IPS-20b (cell line): ENCODE data around the gene ADM5.
A peak's percentile ranks its signal among the peaks of the same experiment; 100 is the strongest.

Experiments
- H3K27ac ChIP-seq: one replicate; pipeline ENCODE4 v1.5.1; 2013; ENCODE audit warnings: low read length
- H3K27me3 ChIP-seq: 2 replicates; pipeline ENCODE4 v1.6.1; 2013; ENCODE audit warnings: mild to moderate bottlenecking, low read length, inconsistent platforms; ENCODE audit not compliant: insufficient read depth
- H3K36me3 ChIP-seq: 2 replicates; pipeline ENCODE4 v1.6.1; 2013; ENCODE audit warnings: low read depth, mild to moderate bottlenecking, inconsistent platforms, low read length, moderate library complexity; ENCODE audit not compliant: insufficient read depth
- H3K4me1 ChIP-seq: 2 replicates; pipeline ENCODE4 v1.6.1; 2013; ENCODE audit warnings: mild to moderate bottlenecking, control low read depth, inconsistent platforms, low read length, moderate library complexity; ENCODE audit not compliant: insufficient read depth
- H3K4me3 ChIP-seq: 2 replicates; pipeline ENCODE4 v1.5.1; 2013; ENCODE audit warnings: mild to moderate bottlenecking, low read length, inconsistent platforms
- H3K9ac ChIP-seq: 2 replicates; pipeline ENCODE4 v1.6.1; 2013; ENCODE audit warnings: low read depth, mild to moderate bottlenecking, inconsistent platforms, low read length, moderate library complexity
- H3K9me3 ChIP-seq: 2 replicates; pipeline ENCODE4 v1.6.1; 2013; ENCODE audit warnings: mild to moderate bottlenecking, low read depth, low read length, inconsistent platforms; ENCODE audit not compliant: insufficient read depth

Gene ADM5

DNA sequence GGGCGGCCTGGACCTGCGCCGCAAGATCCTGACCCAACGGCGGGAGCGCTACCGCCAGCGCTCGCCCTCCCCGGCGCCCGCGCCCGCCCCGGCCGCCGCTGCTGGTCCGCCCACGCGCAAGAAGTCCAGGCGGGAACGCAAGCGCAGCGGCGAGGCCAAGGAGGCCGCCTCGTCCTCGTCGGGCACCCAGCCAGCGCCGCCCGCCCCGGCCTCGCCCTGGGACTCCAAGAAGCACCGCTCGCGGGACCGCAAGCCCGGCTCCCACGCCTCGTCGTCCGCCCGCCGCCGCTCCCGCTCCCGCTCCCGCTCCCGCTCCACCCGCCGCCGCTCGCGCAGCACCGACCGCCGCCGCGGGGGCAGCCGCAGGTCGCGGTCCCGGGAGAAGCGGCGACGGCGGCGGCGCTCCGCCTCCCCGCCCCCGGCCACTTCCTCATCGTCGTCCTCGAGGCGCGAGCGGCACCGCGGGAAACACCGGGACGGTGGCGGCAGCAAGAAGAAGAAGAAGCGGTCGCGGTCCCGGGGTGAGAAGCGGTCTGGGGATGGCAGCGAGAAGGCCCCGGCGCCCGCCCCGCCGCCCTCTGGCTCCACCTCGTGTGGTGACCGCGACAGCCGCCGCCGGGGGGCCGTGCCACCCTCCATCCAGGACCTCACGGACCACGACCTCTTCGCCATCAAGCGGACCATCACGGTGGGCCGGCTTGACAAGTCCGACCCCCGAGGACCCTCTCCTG is 37.4 kb upstream of the ADM5 start:
- H3K4me1 ChIP-seq, result no peaks in the 10 kb centered on the region
- no peaks in the 10 kb centered on the region for H3K27me3 ChIP-seq
- H3K9ac ChIP-seq, result no peak overlapping the region
- peaks cover 77% of the 10 kb centered on the region for H3K36me3 ChIP-seq
- H3K27ac ChIP-seq, result no peak overlapping the region
- H3K9me3 ChIP-seq, result no peaks in the 10 kb centered on the region
- no peak overlapping the region for H3K4me3 ChIP-seq

DNA sequence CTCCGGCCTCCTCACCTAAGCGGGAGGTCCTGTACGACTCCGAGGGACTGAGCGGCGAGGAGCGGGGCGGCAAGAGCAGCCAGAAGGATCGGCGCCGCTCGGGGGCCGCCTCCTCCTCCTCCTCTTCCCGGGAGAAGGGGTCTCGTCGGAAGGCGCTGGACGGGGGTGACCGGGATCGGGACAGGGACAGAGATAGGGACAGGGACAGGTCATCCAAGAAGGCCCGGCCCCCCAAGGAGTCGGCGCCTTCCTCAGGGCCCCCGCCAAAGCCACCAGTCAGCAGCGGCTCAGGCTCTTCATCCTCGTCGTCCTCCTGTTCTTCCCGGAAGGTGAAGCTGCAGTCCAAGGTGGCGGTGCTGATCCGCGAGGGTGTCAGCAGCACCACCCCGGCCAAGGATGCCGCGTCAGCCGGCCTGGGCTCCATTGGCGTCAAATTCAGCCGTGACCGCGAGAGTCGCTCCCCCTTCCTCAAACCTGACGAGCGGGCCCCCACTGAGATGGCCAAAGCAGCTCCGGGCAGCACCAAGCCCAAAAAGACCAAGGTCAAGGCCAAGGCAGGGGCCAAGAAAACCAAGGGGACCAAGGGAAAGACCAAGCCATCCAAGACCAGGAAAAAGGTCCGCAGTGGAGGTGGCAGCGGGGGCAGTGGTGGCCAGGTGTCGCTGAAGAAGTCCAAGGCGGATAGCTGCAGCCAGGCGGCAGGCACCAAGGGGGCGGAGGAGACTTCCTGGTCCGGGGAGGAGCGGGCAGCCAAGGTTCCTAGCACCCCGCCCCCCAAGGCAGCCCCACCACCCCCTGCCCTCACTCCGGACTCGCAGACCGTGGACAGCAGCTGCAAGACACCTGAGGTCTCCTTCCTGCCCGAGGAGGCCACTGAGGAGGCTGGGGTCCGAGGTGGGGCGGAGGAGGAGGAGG is 36.6 kb upstream of the ADM5 start:
- Histone ChIP-seq H3K27me3 (no peaks in the 10 kb centered on the region), H3K4me1 (no peaks in the 10 kb centered on the region), H3K9me3 (no peaks in the 10 kb centered on the region), H3K9ac (no peak overlapping the region), H3K4me3 (no peak overlapping the region), H3K27ac (no peak overlapping the region), H3K36me3 (peaks cover 77% of the 10 kb centered on the region)

DNA sequence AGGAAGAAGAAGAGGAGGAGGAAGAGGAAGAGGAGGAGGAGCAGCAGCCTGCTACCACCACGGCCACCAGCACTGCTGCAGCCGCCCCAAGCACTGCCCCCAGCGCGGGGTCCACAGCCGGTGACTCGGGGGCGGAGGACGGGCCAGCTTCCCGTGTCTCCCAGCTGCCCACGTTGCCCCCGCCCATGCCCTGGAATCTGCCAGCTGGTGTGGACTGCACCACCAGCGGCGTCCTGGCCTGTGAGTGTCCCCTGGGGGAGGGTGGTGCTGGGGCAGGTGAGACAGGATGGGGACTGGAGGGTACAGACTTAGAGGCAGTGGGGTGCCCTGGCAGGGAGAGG is 36.0 kb upstream of the ADM5 start:
- Histone ChIP-seq H3K9ac (no peak overlapping the region), H3K27ac (no peak overlapping the region), H3K4me3 (no peak overlapping the region), H3K4me1 (no peaks in the 10 kb centered on the region), H3K36me3 (peaks cover 78% of the 10 kb centered on the region), H3K27me3 (no peaks in the 10 kb centered on the region), H3K9me3 (no peaks in the 10 kb centered on the region)

DNA sequence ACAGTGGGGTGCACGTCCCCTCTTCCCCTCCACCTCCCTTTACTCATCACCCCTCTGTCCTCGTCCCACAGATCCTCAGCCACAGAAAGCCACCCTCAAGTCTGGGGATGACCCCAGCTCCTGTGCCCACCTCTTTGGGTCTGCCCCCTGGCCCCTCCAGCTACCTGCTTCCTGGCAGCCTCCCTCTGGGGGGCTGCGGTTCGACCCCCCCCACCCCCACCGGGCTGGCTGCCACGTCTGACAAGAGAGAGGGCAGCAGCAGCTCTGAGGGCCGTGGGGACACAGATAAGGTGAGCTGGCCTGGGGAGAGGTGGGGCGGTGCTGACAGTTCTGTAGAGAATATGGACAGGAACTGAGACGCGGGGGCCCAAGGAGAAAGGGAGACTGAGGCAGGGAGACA is 34.8 kb upstream of the ADM5 start:
- Histone ChIP-seq H3K9ac (no peak overlapping the region), H3K27me3 (no peaks in the 10 kb centered on the region), H3K4me3 (no peak overlapping the region), H3K4me1 (no peaks in the 10 kb centered on the region), H3K9me3 (no peaks in the 10 kb centered on the region), H3K36me3 (peaks cover 82% of the 10 kb centered on the region), H3K27ac (no peak overlapping the region)

DNA sequence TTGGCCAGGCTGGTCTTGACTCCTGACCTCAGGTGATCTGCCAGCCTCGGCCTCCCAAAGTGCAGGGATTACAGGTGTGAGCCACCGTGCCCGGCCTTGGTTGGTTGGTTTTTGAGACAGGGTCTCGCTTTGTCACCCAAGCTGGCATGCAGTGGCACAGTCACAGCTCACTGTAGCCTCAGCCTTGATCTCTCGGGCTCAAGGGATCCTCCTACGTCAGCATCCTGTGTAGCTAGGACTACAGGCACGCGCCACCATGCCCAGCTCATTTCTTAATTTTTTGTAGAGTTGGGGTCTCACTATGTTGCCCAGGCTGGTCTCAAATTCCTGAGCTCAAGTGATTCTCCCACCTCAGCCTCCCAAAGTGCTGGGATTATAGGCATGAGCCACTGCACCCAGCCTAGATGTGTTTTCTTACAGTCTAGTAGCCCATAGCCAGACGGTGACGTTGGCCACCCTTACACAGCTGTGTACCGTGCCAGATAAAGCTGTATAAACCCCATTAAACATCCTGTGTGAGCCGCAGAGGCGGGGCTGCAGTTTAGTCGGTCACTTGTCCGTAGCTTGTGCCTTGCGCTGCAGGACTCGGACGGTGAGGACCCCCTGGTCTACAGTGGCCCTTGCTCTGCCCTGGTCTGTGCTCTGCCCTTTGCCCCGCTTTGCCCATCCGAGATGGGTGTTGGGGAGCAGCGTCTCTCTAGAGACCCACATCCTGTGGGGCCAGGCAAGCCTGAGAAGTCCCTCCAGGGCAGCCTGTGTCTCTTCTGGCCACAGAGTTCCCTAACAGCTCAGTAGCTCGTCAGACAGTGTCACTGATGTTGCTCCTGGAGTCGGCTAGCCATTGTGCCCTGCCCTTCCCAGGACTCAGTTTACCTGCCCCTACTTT is 33.6 kb upstream of the ADM5 start:
- Histone ChIP-seq H3K27ac (no peak overlapping the region), H3K9me3 (peaks cover 10% of the 10 kb centered on the region), H3K9ac (no peak overlapping the region), H3K4me3 (no peak overlapping the region), H3K27me3 (no peaks in the 10 kb centered on the region), H3K4me1 (no peaks in the 10 kb centered on the region), H3K36me3 (peaks cover 83% of the 10 kb centered on the region)

DNA sequence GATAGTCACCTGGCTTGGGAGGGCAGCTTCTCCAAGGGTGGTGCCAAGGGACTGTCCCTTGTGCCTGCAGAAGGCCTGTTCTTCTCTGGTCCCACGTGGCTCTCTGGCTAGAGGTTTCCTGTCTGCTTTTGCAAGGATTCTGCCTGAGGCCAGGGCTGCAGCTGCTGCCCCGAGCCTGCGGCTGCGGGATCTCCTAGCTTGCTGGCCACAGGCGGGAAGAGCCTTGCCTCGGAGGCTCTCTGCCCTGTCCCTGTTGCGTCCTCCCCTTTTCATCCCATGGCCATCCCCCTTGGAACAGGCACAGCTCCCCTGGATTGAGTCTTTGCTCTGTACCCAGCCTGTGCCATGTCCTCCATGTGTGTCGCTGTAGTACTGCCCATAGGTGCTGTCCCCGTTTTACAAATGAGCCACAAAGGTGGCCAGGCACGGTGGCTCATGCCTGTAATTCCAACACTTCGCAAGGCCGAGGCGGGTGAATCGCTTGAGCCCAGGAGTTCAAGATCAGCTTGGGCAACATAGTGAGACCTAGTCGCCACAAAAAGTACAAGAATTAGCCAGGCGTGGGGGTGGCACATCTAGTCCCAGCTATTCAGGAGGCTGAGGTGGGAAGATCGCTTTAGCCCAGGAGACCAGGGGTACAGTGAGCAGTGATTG is 32.8 kb upstream of the ADM5 start:
- Histone ChIP-seq H3K9me3 (peaks cover 10% of the 10 kb centered on the region), H3K4me1 (no peaks in the 10 kb centered on the region), H3K27me3 (no peaks in the 10 kb centered on the region), H3K4me3 (no peak overlapping the region), H3K27ac (no peak overlapping the region), H3K36me3 (peaks cover 91% of the 10 kb centered on the region), H3K9ac (peak overlapping the region; percentile 67)

DNA sequence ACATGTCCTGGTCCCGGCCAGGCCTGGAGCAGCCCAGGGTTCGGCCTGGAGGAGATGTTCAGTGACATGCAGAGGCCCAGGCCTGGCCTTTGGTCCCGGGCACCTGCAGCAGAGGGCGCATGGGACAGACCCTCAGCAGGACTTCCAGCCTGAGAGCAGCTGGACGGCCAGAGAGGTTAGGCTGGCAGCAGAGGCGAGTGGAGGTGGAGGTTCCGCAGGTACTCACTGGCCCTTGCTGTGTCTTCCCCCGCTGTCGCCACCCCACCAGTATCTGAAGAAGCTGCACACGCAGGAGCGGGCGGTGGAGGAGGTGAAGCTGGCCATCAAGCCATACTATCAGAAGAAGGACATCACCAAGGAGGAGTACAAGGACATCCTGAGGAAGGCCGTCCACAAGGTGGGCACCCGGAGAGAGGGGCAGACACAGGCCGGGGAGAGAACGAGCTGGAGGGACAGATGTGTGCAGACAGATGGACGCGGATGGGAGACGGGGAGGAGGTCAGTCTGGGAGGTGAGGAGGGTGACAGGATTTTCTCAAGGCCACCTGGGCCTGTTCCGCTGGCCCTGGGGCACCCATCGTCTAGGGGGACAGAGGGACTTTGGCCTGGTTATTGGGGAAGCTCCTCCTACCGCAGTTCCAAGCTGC is 31.8 kb upstream of the ADM5 start:
- no peak overlapping the region for H3K9ac ChIP-seq

DNA sequence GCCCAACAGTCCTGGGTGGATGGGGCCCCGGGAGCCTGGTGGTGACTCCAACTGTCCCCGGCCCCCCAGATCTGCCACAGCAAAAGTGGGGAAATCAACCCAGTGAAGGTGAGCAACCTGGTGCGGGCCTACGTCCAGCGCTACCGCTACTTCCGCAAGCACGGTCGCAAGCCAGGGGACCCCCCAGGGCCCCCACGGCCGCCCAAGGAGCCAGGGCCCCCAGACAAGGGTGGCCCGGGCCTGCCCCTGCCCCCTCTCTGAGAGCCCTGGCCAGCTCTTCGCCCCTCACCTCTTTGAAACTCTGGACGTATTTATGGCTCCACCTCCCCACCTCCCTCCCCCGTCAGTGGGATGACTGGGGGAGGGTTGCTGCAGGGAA is 31.3 kb upstream of the ADM5 start:
- Histone ChIP-seq H3K4me1 (no peaks in the 10 kb centered on the region), H3K36me3 (peaks cover 97% of the 10 kb centered on the region), H3K27me3 (no peaks in the 10 kb centered on the region), H3K4me3 (no peak overlapping the region), H3K27ac (no peak overlapping the region), H3K9me3 (peaks cover 10% of the 10 kb centered on the region), H3K9ac (no peak overlapping the region)

More for the DNA sequence above, 31.8 kb upstream of the ADM5 start:
- peaks cover 97% of the 10 kb centered on the region for H3K36me3 ChIP-seq
- H3K4me3 ChIP-seq, result no peak overlapping the region
- H3K4me1 ChIP-seq, result no peaks in the 10 kb centered on the region
- no peaks in the 10 kb centered on the region for H3K27me3 ChIP-seq
- H3K9me3 ChIP-seq, result peaks cover 10% of the 10 kb centered on the region
- H3K27ac ChIP-seq, result no peak overlapping the region

DNA sequence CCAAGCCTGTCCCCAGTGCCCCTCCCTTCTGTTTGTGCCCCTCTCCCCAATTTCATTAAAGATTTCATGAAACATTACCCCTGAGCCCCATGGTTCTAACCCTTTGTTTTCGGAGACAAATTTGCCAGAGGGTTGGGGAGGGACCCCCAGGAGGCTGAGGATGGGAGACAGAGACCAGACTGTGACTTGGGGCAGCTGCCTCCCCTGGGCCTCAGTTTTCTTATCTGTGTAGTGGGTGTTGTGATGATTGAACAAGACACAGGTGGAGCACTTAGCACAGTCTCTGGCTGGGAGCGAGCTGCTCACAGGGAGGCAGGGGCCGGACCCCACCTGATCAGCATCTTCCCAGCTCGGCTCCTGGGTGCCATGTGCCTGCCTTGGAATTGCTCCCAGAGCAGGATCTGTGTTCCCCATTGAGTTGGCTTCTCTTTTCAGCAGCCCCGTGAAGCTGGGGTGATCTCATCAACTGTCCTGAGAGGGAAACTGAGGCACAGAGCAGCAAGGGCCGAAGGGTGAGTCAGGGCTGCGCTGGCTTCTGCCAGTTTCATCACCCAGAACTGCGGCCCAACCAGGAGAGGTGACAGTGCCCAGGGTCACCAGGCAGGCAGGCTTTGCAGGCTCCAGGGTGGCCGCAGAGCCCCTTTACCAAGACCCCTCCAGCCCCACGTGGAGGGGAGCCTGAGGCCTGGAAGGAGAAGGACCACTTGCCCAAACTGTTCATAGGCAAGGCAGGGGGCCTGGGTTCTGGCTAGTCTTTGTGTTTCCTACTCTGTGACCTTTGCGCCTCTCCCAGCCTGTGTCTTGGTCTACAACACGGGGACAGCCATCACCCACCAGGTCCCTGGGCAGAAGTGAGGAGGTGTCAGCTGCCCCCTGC is 30.6 kb upstream of the ADM5 start:
- Histone ChIP-seq H3K9ac (no peak overlapping the region), H3K4me1 (no peaks in the 10 kb centered on the region), H3K4me3 (no peak overlapping the region), H3K36me3 (peaks cover 93% of the 10 kb centered on the region), H3K27ac (no peak overlapping the region), H3K27me3 (no peaks in the 10 kb centered on the region), H3K9me3 (peaks cover 10% of the 10 kb centered on the region)

DNA sequence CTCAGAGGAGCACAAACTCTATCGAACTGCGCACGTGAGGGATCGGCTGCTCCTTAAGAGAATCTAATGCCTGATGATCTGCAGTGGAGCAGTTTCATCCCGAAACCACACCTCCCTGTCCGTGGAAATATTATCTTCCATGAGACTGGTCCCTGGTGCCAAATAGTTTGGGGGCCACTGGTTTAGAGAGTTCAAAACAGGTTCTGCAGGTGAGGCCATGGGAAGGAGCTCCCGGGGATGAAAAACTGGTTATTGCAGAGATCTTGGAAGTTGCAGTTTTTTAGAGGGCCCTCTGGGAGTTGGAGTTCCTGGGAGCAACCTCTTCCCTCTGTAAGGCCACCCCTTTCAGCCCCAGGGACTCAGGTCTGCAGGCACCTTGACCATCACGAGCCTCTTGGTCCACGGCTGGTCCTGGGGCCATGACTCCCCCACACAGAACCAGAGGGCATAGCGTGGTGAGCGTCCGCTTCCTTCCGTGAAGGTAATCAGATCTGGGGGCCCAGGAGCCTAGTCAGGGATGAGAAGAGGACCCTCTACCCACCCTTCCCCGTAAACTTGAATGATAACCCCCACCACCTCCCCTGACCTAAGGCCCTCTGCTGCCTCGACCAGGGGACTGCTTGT is 28.9 kb upstream of the ADM5 start:
- H3K27me3 ChIP-seq, result no peaks in the 10 kb centered on the region
- H3K9ac ChIP-seq, result no peak overlapping the region
- no peak overlapping the region for H3K27ac ChIP-seq
- peaks cover 10% of the 10 kb centered on the region for H3K9me3 ChIP-seq
- H3K4me1 ChIP-seq, result no peaks in the 10 kb centered on the region
- H3K36me3 ChIP-seq, result peaks cover 77% of the 10 kb centered on the region
- no peak overlapping the region for H3K4me3 ChIP-seq
